Measurements from ENCODE around the gene PNMA1.

Gene PNMA1

GRCh38 chr14:73740618-73741326 is 26.6 kb upstream of the PNMA1 start:
- peak overlapping the region; percentile 37 for H3K4me3 ChIP-seq (ENCODE audit: low read length)
- H3K9ac ChIP-seq (ENCODE audit: low read depth, low read length), result peak overlapping the region; percentile 63
- no peaks in the 10 kb centered on the region for H3K9me3 ChIP-seq (replicated peaks; ENCODE audit: low read length)
- peak overlapping the region; percentile 78 for H3K4me2 ChIP-seq (ENCODE audit: low read length)
- H3K4me1 ChIP-seq (ENCODE audit: control insufficient read depth, insufficient read depth, low read length), result peaks cover 64% of the 10 kb centered on the region
- no peaks in the 10 kb centered on the region for H3K27me3 ChIP-seq (ENCODE audit: control insufficient read depth, insufficient read depth, low read length)
- peaks cover 28% of the 10 kb centered on the region for H3K36me3 ChIP-seq (ENCODE audit: insufficient read depth, low read length)

DNA sequence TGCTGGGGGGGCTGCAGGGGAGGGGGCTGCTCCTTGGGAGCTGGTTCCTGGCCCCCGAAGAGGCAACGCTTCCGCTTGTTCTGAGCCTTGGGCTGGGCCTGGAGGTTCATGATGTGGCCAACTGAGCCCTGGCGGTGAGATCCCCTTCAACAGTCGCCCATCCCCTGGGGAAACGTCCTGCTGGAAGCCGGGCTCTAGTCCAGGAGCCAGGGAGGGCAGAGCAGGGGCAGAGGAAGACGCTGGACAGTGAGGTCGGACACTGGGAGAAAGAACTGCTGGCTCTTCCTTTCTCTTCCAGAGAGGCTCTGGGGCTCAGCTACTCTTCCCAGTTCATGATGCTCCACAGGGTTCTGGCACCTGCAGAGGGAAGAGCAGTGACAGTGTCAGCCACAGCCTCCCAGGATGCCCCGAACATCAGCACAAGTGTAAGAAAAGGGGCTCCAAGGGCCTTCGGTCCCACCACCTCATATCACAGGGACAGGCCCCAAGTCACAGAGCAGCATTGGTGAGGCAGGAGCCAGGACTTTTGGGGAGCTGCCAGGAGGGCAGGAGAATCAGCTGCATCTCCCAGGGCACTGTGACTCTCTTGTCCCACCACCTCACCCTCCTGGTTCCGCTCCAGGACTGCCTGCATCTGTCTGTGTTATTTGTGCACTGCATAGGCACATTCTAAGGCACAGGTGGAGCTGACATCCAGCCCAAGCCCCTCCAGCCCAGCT is 25.9 kb upstream of the PNMA1 start:
- peak overlapping the region; percentile 78 for H3K4me2 ChIP-seq (ENCODE audit: low read length)
- H3K4me3 ChIP-seq (ENCODE audit: low read length), result peak overlapping the region; percentile 5
- H3K9ac ChIP-seq (ENCODE audit: low read depth, low read length), result peak overlapping the region; percentile 63

GRCh38 chr14:73739174-73739898 is 25.2 kb upstream of the PNMA1 start:
- Histone ChIP-seq H3K4me2 (ENCODE audit: low read length) (no peak overlapping the region), H3K36me3 (ENCODE audit: insufficient read depth, low read length) (peaks cover 42% of the 10 kb centered on the region), H3K4me3 (ENCODE audit: low read length) (no peak overlapping the region), H3K9ac (ENCODE audit: low read depth, low read length) (no peak overlapping the region), H3K4me1 (ENCODE audit: control insufficient read depth, insufficient read depth, low read length) (peaks cover 50% of the 10 kb centered on the region), H3K27me3 (ENCODE audit: control insufficient read depth, insufficient read depth, low read length) (no peaks in the 10 kb centered on the region), H3K9me3 (replicated peaks; ENCODE audit: low read length) (no peaks in the 10 kb centered on the region)

More for the DNA sequence above, 25.9 kb upstream of the PNMA1 start:
- peaks cover 57% of the 10 kb centered on the region for H3K4me1 ChIP-seq (ENCODE audit: control insufficient read depth, insufficient read depth, low read length)
- no peaks in the 10 kb centered on the region for H3K27me3 ChIP-seq (ENCODE audit: control insufficient read depth, insufficient read depth, low read length)
- no peaks in the 10 kb centered on the region for H3K9me3 ChIP-seq (replicated peaks; ENCODE audit: low read length)
- H3K36me3 ChIP-seq (ENCODE audit: insufficient read depth, low read length), result peaks cover 34% of the 10 kb centered on the region

DNA sequence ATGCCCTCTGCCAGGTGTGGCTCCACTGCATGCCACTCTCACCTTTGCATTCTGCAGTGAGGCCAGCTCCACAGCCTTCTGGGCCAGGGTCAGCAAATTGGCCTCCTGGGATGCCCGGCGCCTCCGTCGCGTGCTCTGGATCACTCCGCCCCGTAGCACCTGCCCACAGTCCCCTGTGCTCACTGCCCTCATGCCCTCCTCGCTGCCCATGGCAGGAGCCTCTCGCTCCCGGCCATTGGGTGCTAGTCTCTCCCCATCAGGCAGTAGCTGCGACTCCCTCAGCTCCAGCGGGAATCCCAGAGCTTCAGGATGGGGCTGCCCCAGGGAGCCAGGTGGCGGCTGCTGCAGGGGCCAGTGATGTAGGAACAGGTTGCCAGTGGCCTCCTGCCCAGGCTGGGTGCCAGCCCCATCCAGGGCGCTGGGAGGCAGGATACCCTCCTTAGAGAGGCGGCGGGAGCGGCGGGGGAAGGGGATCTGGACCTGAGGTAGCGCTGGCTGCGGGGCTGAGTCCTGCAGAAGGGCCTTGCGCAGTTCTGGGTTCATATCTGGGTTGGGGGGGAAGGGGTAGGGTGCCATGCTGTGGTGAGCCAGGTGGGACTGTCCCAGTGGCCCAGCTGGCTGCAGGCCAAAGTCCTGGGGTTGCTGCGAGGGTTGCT is 24.5 kb upstream of the PNMA1 start:
- peaks cover 45% of the 10 kb centered on the region for H3K36me3 ChIP-seq (ENCODE audit: insufficient read depth, low read length)
- H3K27me3 ChIP-seq (ENCODE audit: control insufficient read depth, insufficient read depth, low read length), result no peaks in the 10 kb centered on the region
- peaks cover 43% of the 10 kb centered on the region for H3K4me1 ChIP-seq (ENCODE audit: control insufficient read depth, insufficient read depth, low read length)
- no peak overlapping the region for H3K4me2 ChIP-seq (ENCODE audit: low read length)
- H3K9ac ChIP-seq (ENCODE audit: low read depth, low read length), result no peak overlapping the region
- H3K4me3 ChIP-seq (ENCODE audit: low read length), result no peak overlapping the region
- no peaks in the 10 kb centered on the region for H3K9me3 ChIP-seq (replicated peaks; ENCODE audit: low read length)

DNA sequence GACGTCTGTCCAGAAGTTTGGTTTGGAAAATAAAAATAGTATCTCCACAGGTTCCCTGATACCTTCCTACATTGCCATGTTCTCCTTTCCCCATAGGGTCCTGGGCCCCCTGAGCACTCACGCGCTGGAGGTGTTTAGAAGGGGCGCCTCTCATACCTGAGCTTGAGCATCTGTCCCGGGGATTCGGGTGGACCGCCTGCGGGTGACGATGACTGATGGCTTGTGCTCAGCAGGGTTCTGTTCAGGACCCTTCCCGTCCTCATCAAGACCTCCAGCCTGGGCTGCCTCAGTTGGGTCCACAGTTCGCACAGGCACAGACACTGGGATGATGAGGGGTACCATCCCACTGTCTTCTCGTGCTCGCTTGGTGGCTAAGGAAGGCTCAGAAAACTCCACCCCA is 22.7 kb upstream of the PNMA1 start:
- Histone ChIP-seq H3K36me3 (ENCODE audit: insufficient read depth, low read length) (peaks cover 49% of the 10 kb centered on the region), H3K4me2 (ENCODE audit: low read length) (no peak overlapping the region), H3K9me3 (replicated peaks; ENCODE audit: low read length) (no peaks in the 10 kb centered on the region), H3K4me3 (ENCODE audit: low read length) (no peak overlapping the region), H3K27me3 (ENCODE audit: control insufficient read depth, insufficient read depth, low read length) (no peaks in the 10 kb centered on the region), H3K4me1 (ENCODE audit: control insufficient read depth, insufficient read depth, low read length) (peaks cover 25% of the 10 kb centered on the region), H3K9ac (ENCODE audit: low read depth, low read length) (no peak overlapping the region)

- H3K27me3 ChIP-seq (ENCODE audit: control insufficient read depth, insufficient read depth, low read length), result no peaks in the 10 kb centered on the region
- H3K4me2 ChIP-seq (ENCODE audit: low read length), result no peak overlapping the region
- H3K9me3 ChIP-seq (replicated peaks; ENCODE audit: low read length), result no peaks in the 10 kb centered on the region
- H3K4me1 ChIP-seq (ENCODE audit: control insufficient read depth, insufficient read depth, low read length), result peaks cover 9% of the 10 kb centered on the region
- H3K36me3 ChIP-seq (ENCODE audit: insufficient read depth, low read length), result peaks cover 73% of the 10 kb centered on the region
- H3K4me3 ChIP-seq (ENCODE audit: low read length), result no peak overlapping the region
- H3K9ac ChIP-seq (ENCODE audit: low read depth, low read length), result no peak overlapping the region
Measured at GRCh38 chr14:73732006-73732405, 17.8 kb upstream of the PNMA1 start.

DNA sequence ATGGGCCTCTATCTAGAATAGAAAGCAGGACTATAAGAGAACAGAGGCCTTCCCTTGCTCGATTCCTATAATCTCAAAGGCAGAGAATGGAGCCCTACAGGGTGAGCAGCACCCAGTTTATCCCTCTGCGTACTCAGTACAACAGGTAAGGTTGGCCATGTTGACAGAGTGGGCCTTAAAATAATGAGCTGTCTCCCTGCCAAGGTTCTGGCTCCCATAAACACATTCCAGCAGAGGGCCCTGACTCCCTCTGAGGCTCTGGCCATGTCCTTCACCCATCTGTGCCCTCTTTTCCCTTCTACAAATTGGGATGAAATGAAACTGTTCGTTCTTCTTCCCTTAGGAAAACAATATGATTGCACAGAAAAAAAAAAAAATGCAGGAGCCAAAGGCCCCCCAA is 16.9 kb upstream of the PNMA1 start:
- no peaks in the 10 kb centered on the region for H3K27me3 ChIP-seq (ENCODE audit: control insufficient read depth, insufficient read depth, low read length)
- no peaks in the 10 kb centered on the region for H3K9me3 ChIP-seq (replicated peaks; ENCODE audit: low read length)
- H3K4me3 ChIP-seq (ENCODE audit: low read length), result no peak overlapping the region
- H3K36me3 ChIP-seq (ENCODE audit: insufficient read depth, low read length), result peaks cover 76% of the 10 kb centered on the region
- H3K9ac ChIP-seq (ENCODE audit: low read depth, low read length), result no peak overlapping the region
- no peak overlapping the region for H3K4me2 ChIP-seq (ENCODE audit: low read length)
- H3K4me1 ChIP-seq (ENCODE audit: control insufficient read depth, insufficient read depth, low read length), result peaks cover 18% of the 10 kb centered on the region

DNA sequence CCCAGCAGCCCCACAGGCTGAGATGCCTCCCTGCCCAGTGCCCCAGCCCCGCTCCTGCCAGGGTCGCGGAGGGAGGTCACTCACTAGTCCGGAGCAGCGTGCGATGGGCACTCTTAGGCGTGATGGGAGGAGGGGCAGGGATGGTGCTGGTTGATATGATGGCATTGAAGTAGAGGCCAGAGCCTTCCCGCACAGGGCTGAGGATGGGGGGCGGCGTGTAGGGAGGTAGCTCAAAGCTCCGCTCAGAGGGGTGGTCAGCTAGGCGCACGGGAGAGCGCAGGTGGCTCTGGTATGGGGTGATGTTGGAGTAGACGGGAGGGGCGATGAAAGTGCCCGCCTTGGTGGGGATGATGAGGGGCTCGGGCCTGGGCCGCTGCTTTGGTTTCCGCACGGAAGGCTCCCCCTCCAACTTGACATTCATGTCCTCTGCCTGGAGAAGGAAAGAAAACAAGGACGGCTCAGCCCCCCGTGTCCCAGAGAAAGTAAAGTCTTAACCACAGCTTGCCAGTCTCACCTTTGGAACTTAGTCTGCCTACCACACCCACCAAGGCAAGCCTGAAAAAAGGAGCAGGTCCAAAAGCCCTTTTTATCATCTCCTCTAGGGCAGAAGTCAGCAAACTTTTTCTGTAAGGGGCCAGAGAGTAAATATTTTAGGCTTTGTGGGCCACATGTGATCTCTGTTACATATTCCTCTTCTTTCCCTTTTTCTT is 15.5 kb upstream of the PNMA1 start:
- H3K36me3 ChIP-seq (ENCODE audit: insufficient read depth, low read length), result peaks cover 74% of the 10 kb centered on the region
- no peaks in the 10 kb centered on the region for H3K27me3 ChIP-seq (ENCODE audit: control insufficient read depth, insufficient read depth, low read length)
- H3K4me2 ChIP-seq (ENCODE audit: low read length), result no peak overlapping the region
- H3K9ac ChIP-seq (ENCODE audit: low read depth, low read length), result no peak overlapping the region
- H3K4me3 ChIP-seq (ENCODE audit: low read length), result no peak overlapping the region
- peaks cover 32% of the 10 kb centered on the region for H3K4me1 ChIP-seq (ENCODE audit: control insufficient read depth, insufficient read depth, low read length)
- no peaks in the 10 kb centered on the region for H3K9me3 ChIP-seq (replicated peaks; ENCODE audit: low read length)

- peak overlapping the region; percentile 47 for H3K4me2 ChIP-seq (ENCODE audit: low read length)
- peaks cover 67% of the 10 kb centered on the region for H3K36me3 ChIP-seq (ENCODE audit: insufficient read depth, low read length)
- H3K4me1 ChIP-seq (ENCODE audit: control insufficient read depth, insufficient read depth, low read length), result peaks cover 39% of the 10 kb centered on the region
- H3K27me3 ChIP-seq (ENCODE audit: control insufficient read depth, insufficient read depth, low read length), result no peaks in the 10 kb centered on the region
- H3K9ac ChIP-seq (ENCODE audit: low read depth, low read length), result peak overlapping the region; percentile 28
- no peak overlapping the region for H3K4me3 ChIP-seq (ENCODE audit: low read length)
- no peaks in the 10 kb centered on the region for H3K9me3 ChIP-seq (replicated peaks; ENCODE audit: low read length)
Measured at GRCh38 chr14:73728717-73729330, 14.6 kb upstream of the PNMA1 start.

GRCh38 chr14:73727166-73727565 is 13.0 kb upstream of the PNMA1 start:
- Histone ChIP-seq H3K36me3 (ENCODE audit: insufficient read depth, low read length) (peaks cover 73% of the 10 kb centered on the region), H3K9ac (ENCODE audit: low read depth, low read length) (no peak overlapping the region), H3K4me3 (ENCODE audit: low read length) (no peak overlapping the region), H3K9me3 (replicated peaks; ENCODE audit: low read length) (no peaks in the 10 kb centered on the region), H3K4me2 (ENCODE audit: low read length) (no peak overlapping the region), H3K4me1 (ENCODE audit: control insufficient read depth, insufficient read depth, low read length) (peaks cover 52% of the 10 kb centered on the region), H3K27me3 (ENCODE audit: control insufficient read depth, insufficient read depth, low read length) (no peaks in the 10 kb centered on the region)

Measured in skeletal muscle satellite cell (primary cell).